NCI-H526 treated with DMSO at 0.1 percent for 48 hours (cell line): Measurements from ENCODE around the gene UBE3D.
A peak's percentile ranks its signal among the peaks of the same experiment; 100 is the strongest.
"Not testable (repeated sequence)": the region's sequence is repeated elsewhere in the genome, so short reads cannot be mapped to it uniquely, and the experiment has no call there.

ENCODE experiments used
- DNase-seq: peaks from one replicate; lab custom pipeline; 2025; lab: John Stamatoyannopoulos, UW

Gene UBE3D

GRCh38 chr6:82976179-82976578 lies 89.5 kb downstream of the UBE3D start:
- DNase-seq: no peak

DNA sequence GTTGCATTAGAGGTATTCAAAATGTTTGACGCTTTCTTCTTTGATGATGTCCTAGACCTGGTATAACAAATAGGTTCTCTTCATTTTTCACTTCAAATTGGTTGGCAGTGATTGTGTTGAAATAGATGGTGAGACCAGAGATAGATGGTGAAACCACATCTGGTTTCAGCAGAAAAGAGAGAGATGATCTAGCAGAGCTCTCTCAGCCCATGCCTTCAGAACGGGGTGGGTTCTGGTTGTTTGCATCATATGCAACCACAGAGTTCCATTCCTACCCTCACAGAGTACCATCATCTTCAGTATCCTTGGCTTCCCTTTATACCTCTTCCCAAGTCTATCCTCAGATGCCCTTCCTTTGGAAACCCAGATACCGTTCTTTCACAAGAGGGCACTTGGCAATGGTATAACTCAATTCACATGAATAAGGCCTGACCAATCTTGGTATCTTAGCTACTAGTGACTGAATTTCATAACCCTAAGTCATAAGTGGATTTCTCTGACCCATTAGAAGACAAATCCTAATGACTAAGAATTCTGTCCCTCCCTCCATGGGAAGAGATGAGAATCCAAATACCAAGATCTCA lies 93.7 kb downstream of the UBE3D start:
- no peak for DNase-seq

DNA sequence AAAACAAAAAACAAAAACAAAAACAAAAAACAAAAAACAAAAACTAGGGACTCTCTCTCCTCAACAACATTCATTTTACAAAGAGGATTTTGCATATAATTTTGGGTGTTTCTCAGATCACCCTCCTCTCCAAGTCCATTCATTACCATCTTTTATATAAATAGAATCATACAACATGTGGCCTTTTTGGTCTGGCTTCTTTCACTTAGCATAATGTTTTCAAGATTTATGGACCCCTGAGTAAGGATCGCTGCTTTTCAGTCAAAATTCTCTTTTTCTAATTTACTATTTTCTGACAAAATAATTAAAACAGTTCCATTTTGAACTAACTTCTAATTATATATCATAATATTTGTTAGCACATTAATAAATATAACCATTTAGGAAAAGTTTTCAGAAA lies 94.8 kb downstream of the UBE3D start:
- DNase-seq: no peak

DNA sequence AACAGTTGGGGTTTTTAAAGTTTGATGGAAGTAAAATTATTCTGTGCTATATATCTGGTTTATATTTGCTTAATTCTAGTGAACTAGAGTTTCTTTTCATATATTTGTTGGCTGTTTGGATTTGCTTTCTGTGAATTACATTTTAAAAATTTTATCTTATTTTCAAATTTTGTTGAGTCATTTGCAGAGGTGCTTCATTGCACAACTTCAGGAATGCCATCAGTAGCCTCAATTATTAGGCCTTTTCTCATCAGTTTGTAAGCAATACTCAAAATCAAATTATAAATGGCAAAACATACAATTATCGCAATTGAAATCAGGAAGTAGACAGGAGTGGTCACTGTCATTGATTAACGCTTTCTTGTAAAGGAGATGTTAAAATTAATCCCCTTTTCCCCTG lies 96.9 kb downstream of the UBE3D start:
- DNase-seq: no peak

DNA sequence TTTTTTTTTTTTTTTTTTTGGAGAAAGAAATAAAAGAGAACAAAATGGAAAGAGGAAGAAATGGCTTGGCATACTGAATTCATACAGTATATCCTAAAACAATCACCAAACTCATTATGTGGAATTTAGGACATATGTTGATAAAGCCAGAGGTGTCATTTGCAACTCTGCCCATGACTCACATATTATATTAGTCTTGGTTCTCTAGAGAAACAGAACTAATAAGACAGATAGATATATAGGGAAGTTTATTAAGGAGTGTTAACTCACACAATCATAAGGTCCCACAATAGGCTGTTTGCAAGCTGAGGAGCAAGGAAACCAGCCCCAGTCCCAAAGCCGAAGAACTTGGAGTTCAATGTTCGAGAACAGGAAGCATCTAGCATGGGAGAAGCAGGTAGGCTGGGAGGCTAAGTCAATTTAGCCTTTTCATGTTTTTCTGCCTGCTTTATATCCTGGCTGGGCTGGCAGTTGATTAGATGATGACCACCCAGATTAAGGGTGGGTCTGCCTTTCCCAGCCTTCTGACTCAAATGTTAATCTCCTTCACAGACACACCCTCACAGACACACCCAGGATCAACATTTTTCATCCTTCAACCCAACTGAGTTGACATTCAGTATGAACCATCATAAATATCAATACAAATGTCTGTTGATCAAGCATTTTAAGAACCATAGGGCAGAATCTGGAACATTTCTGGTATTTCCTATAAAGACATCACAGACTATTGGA lies 102.3 kb downstream of the UBE3D start:
- no peak for DNase-seq

DNA sequence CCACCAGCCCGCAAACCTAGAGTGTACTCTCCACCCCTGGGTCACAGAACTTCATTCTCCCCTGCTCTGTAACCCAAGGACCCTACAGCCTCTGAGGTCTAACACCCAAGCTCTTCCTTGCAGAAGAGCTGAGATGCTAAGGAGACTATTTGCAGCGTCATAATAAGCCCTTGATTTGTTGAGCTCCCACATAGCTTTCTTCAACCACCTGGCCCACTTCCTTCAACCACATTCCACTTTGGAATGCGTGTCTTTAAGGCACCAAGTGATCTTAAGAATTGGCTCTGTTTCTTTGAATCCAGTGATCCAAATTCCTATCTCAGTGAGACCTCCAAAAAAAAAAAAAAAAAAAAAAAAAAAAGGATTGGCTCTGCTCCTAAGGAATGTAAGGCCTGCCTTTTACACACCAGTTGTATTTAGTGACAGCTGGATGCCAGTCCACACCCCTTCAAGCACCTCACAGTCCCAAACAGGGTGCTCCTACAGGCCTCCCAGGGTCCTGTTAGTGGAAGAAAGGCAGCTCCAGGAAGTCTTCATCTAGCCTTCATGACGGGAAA lies 106.2 kb downstream of the UBE3D start:
- no peak for DNase-seq

- DNase-seq: no peak
Measured at GRCh38 chr6:82958551-82958950, 107.1 kb downstream of the UBE3D start.

DNA sequence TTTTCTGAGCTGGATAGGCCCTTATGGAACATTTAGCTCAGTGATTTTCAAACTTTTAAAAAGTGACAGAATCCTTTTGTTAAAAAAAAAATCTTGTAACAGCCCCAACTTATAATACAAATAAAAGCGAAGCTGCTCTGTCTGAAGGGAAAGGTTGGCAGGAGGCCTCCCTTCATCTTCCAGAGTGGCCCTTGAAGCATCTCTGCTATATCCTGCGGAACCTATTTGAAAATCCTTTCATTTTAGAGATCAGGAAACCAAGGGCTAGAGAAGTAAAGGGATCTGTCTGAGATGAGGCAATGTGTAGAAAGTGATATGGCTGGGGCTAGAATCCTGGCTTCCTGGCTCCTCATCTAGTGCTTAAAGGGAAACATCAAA lies 107.8 kb downstream of the UBE3D start:
- DNase-seq: no peak

DNA sequence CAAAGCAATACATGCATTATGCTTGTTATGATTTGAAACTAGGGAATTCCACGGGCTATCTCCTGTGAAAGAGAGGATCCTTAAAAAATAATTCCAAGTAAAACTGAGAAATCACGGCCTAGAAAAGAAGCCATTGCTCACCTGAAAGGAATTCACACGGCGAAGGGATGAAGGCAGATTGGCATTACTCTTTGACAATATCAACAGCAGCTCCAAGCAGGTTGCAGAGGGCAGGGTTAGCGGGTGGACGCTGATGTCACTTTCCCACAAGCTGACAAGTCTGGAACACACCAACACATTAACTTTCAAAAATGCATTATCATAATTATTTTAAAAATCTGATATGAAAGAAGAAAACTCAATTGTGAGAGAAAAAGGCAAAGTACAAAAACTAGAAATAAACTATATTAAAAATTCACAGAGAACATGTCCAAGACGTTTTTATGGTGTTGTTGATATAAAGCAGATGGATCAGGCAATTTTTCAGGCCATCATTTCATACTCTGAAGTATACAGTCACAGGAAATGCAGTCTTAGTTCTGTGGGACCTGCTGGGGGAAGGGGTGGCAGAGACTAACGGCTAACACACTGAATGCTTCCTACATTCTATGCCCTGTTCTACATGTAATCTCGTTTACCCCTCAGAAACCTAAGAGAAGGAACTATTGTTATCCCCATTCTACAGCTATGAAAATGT lies 108.3 kb downstream of the UBE3D start:
- DNase-seq: no peak

- DNase-seq: no peak
Measured at GRCh38 chr6:82955841-82956240, 109.8 kb downstream of the UBE3D start.

GRCh38 chr6:82954937-82955577 lies 110.6 kb downstream of the UBE3D start:
- DNase-seq: peak; percentile 3

DNA sequence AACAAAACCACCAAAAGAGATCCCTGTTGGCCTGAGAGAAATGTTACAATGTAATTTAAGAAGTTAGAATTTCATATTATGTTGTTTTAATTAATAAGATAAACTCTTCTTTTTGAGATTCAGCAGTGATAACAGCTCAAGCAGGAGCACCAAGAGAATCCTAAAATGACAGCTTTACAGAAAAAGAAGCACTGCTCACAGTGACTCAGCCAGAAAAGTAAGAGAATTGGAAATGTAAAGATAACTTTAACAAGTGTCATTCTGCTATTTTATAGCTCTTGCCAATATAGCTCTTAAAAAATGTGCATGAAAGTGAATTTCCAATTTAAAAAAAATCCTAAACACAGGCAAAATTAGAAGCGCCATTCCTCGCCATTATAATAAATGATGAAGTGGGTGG lies 111.3 kb downstream of the UBE3D start:
- no peak for DNase-seq

DNA sequence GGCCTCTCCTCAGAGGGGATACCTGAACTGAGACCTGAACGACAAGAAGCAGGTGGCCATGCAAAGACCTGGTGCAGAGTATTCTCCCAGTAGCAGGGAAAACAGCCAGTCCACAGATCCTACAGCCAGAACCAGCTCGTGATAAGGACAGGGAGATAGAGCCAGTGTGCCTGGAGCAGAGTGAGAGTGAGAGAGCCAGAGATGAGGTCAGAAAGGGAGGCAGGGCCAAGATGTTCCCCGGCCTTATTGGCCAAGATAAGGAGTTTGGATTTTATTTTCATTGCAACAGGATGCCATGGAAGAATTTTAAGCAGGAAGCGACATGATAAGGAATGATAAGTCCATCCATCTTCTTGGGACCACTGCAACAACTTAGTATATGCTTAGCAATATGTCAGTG lies 111.8 kb downstream of the UBE3D start:
- DNase-seq: no peak

GRCh38 chr6:82951935-82952334 lies 113.7 kb downstream of the UBE3D start:
- DNase-seq: no peak

GRCh38 chr6:82951389-82951788 lies 114.3 kb downstream of the UBE3D start:
- no peak for DNase-seq

- DNase-seq: not testable (repeated sequence)
Measured at GRCh38 chr6:82930915-82931314, 134.7 kb downstream of the UBE3D start.

GRCh38 chr6:82924799-82925535 lies 140.7 kb downstream of the UBE3D start:
- no peak for DNase-seq

GRCh38 chr6:82921258-82921657 lies 144.4 kb downstream of the UBE3D start:
- no peak for DNase-seq

DNA sequence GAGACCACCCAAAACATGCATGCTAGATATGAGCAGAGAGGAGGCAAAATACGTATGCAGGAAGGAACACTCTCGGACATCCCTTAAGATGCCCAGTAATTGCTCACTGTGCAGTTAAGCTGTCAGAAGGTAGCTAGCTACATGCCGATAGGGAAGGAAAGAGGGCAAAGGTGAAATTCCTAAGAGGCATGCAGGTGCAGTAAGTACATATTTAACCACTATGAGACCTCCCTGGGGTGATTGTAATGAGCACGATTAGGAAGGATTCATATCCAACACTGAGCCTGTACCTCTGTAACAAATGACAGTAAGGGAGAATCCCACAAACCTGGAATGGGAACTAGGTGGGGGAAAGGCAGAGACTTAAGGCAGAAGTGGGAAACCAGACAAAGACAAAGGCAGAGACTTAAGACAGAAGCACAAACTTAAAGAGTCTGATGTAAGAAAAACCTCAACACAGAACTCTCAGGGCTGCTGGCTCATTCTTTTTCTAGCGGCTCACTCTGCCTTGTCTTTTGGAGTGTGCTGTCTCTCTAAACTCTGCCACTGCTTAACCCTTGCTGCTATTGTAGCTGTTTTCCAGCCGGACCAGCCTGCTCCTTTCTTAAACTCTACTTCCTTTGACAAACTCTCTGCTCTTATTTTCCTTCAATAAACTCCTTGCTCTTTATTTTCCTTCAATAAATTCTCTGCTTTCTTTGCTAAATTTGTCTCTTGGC lies 148.1 kb downstream of the UBE3D start:
- DNase-seq: no peak

GRCh38 chr6:82915666-82916065 lies 150.0 kb downstream of the UBE3D start:
- DNase-seq: no peak

GRCh38 chr6:82914511-82914910 lies 151.1 kb downstream of the UBE3D start:
- no peak for DNase-seq
